ENCODE results near the gene CCR8. TPM values are rescaled to one million over a fixed set of nuclear protein-coding genes. Genes with fewer than 3 reads are reported as not detected.

CCR8 gene
- polyA plus RNA-seq, 1 donor from 2014 or later: not detected

DNA sequence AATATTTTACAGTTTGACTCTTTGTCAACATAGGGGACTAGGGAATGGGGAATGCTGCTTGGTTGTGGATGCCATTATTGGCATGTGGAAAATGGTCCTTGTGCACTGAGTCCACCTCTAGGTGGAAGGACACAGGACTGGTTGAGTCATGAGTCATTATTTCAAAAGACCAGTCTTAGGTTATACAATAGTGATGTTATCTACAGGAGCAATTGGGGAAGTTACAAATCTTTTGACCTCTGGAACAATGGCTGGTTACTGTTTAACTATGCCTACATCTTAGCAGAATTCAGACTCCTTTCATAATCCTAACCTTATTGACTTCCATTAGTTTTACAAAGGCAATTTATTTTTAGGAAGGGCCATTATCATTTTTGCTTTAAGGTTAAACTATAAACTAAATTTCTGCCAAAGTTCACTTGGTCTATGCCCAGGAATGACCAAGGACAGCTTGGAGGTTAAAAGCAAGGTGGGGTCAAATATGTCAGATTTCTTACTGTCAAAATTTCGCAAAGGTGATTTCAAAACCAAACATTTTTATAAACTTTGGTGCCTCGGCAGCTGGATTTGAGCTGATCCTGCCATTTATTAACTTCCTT, 11.8 kb upstream of the CCR8 start:
- Histone ChIP-seq H3K27ac (ENCODE audit: low read length) (no peak overlapping the region), H3K4me3 (ENCODE audit: low read length) (no peak overlapping the region), H3K79me2 (replicated peaks; ENCODE audit: insufficient read depth, low read length) (no peaks in the 10 kb centered on the region), H3K4me2 (ENCODE audit: low read length) (no peak overlapping the region), H3K36me3 (ENCODE audit: insufficient read depth, low read length) (no peaks in the 10 kb centered on the region), H3K9me2 (ENCODE audit: insufficient read depth, low read length) (no peaks in the 10 kb centered on the region), H3K9ac (ENCODE audit: low read length) (no peak overlapping the region), H3F3A (ENCODE audit: insufficient read depth, low read length, poor library complexity, severe bottlenecking) (no peaks in the 10 kb centered on the region), H3K9me3 (ENCODE audit: low read length) (no peaks in the 10 kb centered on the region), H2AFZ (ENCODE audit: low read depth, low read length) (no peak overlapping the region), H4K20me1 (ENCODE audit: insufficient read depth) (no peaks in the 10 kb centered on the region), H3K27me3 (ENCODE audit: insufficient read depth, low read depth, low read length) (no peaks in the 10 kb centered on the region)
- TF ChIP-seq EZH2 (IDR thresholded peaks at IDR 0.05; ENCODE audit: borderline replicate concordance, insufficient read depth, low read length, poor library complexity, severe bottlenecking): no peak
- TF ChIP-seq, protein P1, sequence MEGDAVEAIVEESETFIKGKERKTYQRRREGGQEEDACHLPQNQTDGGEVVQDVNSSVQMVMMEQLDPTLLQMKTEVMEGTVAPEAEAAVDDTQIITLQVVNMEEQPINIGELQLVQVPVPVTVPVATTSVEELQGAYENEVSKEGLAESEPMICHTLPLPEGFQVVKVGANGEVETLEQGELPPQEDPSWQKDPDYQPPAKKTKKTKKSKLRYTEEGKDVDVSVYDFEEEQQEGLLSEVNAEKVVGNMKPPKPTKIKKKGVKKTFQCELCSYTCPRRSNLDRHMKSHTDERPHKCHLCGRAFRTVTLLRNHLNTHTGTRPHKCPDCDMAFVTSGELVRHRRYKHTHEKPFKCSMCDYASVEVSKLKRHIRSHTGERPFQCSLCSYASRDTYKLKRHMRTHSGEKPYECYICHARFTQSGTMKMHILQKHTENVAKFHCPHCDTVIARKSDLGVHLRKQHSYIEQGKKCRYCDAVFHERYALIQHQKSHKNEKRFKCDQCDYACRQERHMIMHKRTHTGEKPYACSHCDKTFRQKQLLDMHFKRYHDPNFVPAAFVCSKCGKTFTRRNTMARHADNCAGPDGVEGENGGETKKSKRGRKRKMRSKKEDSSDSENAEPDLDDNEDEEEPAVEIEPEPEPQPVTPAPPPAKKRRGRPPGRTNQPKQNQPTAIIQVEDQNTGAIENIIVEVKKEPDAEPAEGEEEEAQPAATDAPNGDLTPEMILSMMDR (IDR thresholded peaks at IDR 0.05; ENCODE audit: poor library complexity, severe bottlenecking): no peak
- TF ChIP-seq MXI1 (conservative IDR thresholded peaks at IDR 0.05; ENCODE audit: poor library complexity, severe bottlenecking): no peak
- TF ChIP-seq TAF1 (IDR thresholded peaks at IDR 0.05; ENCODE audit: low read depth): no peak
- TF ChIP-seq SMC3 (conservative IDR thresholded peaks at IDR 0.05; ENCODE audit: poor library complexity): no peak
- no peak for TF ChIP-seq POLR2AphosphoS5 (IDR thresholded peaks at IDR 0.05)

DNA sequence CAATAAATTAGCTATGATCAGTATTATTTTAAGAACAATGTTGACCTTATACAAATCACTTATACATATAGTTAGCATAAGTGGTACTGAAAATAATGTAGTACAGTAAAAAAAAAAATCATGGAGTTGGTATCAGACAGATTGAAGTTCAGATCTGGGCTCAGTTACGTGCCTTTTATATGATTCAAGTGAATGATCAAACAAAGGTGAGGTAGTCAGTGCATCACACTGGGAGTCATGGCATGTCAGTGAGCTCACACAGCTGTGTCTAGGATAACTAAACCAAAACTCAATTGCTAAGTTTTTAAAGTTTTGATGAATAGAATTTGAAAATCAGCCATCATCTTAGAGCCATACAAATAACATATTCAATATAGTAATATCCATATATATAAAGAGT, 11.2 kb upstream of the CCR8 start:
- Histone ChIP-seq H2AFZ (ENCODE audit: low read depth, low read length) (no peak overlapping the region), H3K4me3 (ENCODE audit: low read length) (no peak overlapping the region), H3K9me3 (ENCODE audit: low read length) (no peaks in the 10 kb centered on the region), H3K27me3 (ENCODE audit: insufficient read depth, low read depth, low read length) (no peaks in the 10 kb centered on the region), H3K27ac (ENCODE audit: low read length) (no peak overlapping the region), H3K36me3 (ENCODE audit: insufficient read depth, low read length) (no peaks in the 10 kb centered on the region), H3K79me2 (replicated peaks; ENCODE audit: insufficient read depth, low read length) (no peaks in the 10 kb centered on the region), H3K4me2 (ENCODE audit: low read length) (no peak overlapping the region), H4K20me1 (ENCODE audit: insufficient read depth) (no peaks in the 10 kb centered on the region), H3K9me2 (ENCODE audit: insufficient read depth, low read length) (no peaks in the 10 kb centered on the region), H3K9ac (ENCODE audit: low read length) (no peak overlapping the region), H3F3A (ENCODE audit: insufficient read depth, low read length, poor library complexity, severe bottlenecking) (no peaks in the 10 kb centered on the region)
- TF ChIP-seq TAF1 (IDR thresholded peaks at IDR 0.05; ENCODE audit: low read depth) (no peak), POLR2AphosphoS5 (IDR thresholded peaks at IDR 0.05) (no peak), RAD21 (conservative IDR thresholded peaks at IDR 0.05) (no peak), EP300 (conservative IDR thresholded peaks at IDR 0.05; ENCODE audit: poor library complexity, severe bottlenecking) (no peak), SMC3 (conservative IDR thresholded peaks at IDR 0.05; ENCODE audit: poor library complexity) (no peak), MXI1 (conservative IDR thresholded peaks at IDR 0.05; ENCODE audit: poor library complexity, severe bottlenecking) (no peak), EZH2 (IDR thresholded peaks at IDR 0.05; ENCODE audit: borderline replicate concordance, insufficient read depth, low read length, poor library complexity, severe bottlenecking) (no peak)
- TF ChIP-seq, protein P1 (IDR thresholded peaks at IDR 0.05; ENCODE audit: poor library complexity, severe bottlenecking): no peak
- TF ChIP-seq, protein P2, sequence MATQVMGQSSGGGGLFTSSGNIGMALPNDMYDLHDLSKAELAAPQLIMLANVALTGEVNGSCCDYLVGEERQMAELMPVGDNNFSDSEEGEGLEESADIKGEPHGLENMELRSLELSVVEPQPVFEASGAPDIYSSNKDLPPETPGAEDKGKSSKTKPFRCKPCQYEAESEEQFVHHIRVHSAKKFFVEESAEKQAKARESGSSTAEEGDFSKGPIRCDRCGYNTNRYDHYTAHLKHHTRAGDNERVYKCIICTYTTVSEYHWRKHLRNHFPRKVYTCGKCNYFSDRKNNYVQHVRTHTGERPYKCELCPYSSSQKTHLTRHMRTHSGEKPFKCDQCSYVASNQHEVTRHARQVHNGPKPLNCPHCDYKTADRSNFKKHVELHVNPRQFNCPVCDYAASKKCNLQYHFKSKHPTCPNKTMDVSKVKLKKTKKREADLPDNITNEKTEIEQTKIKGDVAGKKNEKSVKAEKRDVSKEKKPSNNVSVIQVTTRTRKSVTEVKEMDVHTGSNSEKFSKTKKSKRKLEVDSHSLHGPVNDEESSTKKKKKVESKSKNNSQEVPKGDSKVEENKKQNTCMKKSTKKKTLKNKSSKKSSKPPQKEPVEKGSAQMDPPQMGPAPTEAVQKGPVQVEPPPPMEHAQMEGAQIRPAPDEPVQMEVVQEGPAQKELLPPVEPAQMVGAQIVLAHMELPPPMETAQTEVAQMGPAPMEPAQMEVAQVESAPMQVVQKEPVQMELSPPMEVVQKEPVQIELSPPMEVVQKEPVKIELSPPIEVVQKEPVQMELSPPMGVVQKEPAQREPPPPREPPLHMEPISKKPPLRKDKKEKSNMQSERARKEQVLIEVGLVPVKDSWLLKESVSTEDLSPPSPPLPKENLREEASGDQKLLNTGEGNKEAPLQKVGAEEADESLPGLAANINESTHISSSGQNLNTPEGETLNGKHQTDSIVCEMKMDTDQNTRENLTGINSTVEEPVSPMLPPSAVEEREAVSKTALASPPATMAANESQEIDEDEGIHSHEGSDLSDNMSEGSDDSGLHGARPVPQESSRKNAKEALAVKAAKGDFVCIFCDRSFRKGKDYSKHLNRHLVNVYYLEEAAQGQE (IDR thresholded peaks at IDR 0.05; ENCODE audit: borderline replicate concordance): no peak

All from neural cell (in vitro differentiated cells).